HTERT RPE-1 (cell line): ENCODE measurements around the gene SLC27A3.

Source experiments
- in situ Hi-C: fragments of 300-500 bp; cut with MboI; formaldehyde crosslinking; loops from 4 replicates; pipeline ENCODE4 v1.14.3; 2020; ENCODE audit warnings: low sequenced_read_pairs

Gene SLC27A3

DNA sequence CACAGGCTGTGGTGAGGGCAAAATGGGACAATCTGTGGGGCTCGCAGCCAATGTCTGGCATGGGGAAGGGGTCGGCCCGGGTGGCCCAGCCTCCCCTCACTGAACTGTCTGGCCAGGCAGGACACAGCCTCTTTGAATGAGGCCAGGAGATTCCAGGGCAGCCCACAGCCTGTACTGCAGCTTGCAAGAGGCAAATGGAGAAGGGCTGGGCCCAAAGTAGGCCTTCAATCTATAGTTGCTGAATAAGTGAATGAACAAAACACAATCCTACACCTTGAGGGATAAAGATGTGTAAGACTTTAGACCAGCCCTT is 23.2 kb downstream of the SLC27A3 start:
- in situ Hi-C loops, result no loop called here

DNA sequence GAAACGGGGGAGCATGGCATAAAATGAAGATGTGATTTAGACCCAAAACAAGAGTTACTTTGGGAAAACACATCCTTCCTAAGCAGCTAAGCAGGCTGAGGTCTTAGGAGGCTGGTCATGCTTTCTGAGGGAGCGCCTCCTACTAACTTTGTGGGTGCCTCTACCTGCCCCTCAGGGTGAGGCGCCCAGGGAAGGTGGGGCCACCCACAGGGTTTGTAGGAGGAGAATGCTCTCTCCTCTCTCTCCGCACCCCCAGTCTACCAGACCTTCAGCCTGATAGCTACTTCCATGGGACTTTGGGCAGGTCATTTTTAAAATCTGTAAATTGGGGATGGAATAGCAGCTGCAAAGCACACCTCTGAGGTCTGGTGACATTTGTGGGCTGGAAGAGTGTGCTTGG is 23.8 kb downstream of the SLC27A3 start:
- in situ Hi-C loops, result no loop called here

DNA sequence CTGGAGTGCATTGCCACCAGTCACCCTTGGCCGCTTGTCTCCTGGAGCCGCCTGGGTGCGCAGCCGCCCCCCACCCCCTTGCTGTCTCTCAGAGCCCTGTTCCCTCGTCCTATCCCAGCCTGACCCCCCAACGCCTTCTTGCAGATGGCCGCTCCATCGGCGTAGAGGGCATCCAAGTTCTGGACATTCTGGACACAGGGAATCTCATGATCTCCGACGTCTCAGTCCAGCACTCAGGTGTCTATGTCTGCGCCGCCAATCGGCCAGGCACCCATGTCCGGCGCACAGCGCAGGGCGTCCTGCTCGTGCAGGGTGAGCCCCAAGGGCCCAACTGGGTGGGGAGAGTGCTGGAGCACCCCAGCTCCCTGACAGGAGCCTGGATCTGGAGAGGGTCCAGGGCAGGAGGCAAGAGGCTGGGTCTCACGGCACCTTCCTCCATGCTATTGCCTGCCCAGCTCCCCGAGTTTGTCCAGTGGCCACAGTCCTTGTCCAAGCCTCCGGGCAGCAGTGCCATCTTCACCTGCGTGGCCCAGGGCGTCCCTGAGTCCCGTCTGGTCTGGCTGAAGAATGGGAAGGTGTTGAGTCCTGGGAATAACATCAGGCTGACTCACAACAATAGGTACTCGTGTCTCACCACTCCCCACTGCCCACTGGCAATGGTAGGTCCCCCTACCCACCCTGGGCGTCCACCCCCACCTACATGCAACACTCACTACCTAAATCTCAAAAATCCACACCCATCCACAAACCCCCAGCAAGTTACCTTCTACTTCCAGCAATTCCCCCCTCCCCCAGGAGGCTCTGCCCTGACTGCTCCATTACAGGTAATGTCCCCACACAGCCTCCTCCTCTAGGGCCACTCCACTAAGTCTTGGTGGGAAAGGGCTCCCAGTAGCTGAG is 24.6 kb downstream of the SLC27A3 start:
- in situ Hi-C loops, result no loop called here

DNA sequence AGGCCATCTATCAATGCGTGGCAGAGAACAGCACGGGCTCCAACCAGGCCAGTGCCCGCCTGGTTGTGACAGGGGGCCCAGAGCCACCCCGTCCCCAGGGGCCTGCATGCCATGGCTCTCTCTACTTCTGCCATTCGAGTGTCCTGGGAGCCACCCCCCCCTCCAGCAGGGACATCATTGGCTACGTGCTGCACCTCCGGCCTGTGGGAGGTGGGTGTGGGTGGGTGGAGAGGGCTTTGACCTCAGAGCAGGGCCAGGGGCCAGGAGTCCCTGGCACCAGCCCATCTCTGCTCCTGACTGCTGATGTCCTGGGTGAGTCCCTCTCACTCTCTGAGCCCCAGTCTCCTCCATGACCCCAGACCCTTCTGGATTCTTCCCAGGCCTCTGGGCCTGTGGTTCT is 25.3 kb downstream of the SLC27A3 start:
- in situ Hi-C loops, result no loop called here

DNA sequence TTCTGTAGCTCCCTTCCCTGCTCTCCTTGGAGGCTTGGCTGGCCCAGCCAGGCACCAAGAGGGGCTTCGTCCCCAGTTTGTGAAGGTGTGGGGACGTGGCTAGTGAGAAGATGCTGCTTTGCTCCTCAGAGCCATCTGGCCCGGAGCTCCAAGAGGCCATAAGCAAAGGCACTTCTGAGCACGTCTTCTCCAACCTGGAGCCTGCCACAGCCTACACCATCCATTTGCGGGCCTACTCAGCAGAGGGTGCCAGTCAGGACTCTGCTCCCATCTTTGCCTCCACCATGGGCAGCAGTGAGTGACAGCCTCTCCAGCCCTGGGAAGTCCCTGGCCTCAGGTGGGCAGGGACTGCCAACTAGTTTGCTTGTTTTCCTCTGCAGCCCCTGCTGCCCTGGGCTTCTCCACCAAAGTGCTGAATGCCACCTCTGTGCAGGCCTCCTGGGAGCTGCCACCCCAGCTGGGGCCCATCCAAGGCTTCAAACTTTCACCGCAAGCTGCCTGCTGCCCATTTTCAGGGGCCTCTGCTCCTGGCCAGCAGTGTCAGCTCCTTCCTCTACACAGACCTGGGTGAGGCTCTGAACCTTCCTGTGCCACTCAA is 25.9 kb downstream of the SLC27A3 start:
- in situ Hi-C loops, result no loop called here

DNA sequence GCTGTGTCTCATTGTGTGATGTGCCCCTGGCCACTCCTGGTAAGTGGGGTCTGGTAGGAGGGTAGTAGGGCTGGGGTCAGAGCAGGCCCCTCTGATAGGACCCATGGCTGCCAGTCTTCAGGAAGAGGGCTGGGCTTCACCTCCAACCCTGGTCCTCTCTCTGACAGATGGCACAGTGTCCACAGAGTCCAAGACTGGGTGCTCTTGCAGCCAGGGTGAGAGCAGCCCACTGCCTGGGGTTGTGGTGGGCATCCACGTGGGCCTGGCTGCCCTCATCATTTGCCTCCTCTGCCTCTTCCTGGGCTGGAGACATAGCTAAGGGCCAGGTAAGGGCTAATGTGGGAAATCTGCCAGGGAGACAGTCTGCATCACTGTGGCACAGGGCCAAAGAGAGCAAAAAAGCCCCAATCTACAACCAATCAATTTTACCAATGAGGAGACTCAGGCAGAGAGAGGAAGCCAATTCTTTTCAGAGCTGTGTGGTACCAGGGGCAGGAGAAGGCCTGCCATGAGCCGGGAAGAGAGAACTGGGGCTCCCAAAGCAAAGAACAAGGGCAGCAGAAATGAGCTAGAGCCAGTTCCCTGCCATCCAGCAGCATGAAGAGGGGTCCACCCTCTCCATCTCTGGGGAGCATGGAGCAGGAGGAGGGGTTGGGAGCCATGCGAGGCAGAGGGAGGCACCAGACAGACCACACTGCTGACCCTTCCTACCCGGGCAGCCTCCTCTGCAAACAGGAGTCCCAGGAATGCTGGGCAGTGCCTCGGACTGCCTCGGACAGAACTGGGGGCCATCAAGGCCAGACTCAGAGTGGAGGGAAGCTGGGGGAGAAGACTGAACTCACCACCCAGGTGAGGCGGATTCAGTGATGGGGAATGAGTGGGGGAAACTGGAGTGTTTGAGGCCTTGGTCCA is 26.8 kb downstream of the SLC27A3 start:
- in situ Hi-C loops, result no loop called here

DNA sequence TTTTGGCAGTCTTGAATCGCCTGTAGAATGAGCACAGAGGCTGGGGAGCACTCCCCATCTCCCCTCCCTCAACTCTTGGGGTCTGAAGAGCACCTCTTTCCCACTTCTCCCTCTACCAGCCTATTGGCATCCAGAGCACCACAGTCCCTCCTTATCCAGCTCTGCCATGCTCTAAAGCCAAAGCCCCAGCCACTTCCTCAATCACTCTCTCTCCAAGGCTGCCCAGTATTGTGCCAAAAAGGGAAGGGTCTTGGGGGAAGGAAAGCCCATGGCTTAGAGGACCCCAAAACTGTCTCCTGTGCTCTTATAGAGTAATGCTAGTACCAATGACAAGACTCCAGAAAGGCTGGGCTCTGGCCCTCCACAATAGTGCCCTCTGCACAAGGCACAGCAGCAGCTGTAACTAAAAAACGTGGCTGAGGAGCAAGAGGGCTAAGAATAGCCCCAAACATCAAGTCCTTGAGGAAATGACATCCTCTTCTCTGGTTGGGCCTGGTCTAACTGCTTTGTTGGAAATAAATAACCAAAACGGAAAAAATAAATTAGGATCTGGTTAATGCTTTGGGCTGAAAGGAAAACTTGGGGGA is 28.4 kb downstream of the SLC27A3 start:
- in situ Hi-C loops, result no loop called here

DNA sequence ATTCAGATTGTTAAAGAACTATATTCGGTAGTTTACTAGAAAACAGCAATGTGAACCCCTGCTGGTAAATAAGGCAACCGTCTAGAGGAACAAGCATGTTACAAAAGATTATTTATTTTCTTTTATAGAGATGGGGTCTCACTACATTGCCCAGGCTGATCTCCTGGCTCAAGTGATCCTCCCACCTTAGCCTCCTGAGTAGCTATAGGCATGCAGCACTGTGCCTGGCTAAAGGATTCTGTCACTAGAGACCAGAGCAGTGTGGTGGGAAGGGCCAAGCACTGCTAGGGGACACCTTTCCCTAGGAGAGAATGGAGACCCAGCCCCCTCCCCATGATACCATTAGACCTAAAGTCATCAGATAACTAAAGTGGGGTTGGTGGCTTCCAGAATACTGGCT is 28.9 kb downstream of the SLC27A3 start:
- in situ Hi-C loops, result no loop called here

DNA sequence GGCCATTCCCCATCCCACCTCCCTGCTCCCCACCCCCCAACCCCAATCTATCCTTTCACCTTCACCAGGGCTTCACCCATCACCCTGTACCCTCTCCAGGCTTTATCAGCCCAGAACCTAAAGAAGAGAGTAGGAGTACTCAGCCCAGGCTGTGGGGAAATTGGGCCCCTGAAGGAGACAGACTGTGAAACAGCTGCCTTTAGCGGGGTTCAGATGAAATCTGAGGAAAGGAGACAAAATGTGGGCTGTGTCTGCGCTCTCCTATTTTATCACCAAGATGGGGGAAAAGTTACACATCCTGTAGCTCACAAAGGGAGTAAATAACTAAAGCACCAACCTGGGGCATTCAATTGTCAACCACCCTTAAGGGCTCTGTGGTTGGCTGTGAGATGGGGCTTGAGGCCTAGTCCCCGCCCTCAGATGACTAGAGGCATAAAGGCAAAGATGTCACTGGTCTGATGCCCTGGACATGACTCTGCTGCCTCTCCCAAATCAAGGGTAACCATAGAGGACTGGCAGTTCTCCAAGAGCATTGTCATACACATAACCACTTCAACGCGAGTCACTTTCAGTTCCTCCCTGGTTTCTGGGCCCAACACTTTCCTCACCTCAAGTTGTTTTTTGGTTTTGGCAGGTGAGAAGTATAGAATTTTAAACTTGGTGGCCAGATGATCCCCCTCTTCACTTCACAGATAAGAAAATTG is 30.0 kb downstream of the SLC27A3 start:
- in situ Hi-C loops, result no loop called here

DNA sequence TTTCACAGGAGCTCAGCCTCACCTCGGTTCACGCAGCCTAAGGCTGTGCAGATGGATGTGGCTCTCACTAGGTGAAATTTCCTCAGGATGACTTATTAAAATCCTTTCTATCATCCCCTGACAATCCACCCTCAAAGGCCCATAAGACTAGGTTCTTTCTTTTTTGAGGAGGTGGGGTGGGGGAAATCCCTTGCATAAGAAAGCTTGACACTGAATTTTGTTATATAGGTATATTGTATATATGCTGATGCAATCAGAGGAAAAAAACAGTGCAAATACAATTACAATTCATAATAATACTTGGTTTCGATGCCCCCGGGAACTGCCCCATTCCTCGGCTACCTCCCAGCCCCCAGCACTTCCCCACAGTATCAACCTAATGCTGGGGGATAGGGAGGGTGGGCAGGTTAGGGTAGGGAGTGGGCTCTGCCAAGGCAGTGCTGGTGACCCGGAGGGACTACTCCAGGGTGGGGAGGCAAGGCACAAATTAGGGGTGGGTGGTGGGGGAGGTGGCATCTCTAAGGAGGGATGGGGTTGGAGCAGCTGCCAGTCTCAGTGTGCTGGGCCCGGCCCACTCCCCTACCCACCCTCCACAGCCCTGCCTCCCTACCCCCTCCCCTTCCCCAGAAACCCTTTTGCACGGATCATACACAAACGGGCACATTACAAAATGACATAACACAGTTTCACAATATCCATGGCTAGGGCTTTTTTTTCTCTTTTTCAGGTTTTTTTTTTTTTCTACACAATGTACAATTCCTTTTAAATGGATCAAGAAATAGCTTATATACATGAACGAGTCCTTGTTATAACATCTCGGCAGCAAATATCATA is 30.9 kb downstream of the SLC27A3 start:
- in situ Hi-C loops, result no loop called here

DNA sequence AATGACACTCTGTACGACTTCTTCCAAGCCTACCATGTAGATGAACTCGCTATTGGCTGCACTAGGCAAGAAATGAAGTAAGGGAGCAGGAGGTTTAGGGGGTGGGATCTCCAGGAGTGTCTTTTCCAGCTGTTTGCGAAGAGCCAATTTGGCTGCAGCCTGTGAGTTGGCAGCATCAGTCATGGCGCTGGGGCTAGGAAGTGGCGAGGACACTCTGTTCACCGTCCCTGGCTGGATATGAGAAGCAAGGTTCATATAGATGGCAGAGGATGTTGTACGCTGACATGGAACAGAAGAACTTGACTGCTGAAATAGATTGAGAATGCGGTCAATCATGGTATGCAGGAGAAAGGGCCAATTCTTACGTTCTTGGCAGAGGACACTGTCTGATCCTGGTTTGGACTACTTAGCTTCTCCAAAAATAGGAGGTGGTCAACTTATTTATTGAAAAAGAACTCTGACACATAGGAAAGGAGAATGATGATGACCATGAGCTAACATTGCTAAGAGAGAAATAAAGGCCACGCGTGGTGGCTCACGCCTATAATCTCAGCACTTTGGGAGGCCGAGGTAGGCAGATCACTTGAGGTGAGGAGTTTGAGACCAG is 41.2 kb downstream of the SLC27A3 start:
- in situ Hi-C loops, result no loop called here

DNA sequence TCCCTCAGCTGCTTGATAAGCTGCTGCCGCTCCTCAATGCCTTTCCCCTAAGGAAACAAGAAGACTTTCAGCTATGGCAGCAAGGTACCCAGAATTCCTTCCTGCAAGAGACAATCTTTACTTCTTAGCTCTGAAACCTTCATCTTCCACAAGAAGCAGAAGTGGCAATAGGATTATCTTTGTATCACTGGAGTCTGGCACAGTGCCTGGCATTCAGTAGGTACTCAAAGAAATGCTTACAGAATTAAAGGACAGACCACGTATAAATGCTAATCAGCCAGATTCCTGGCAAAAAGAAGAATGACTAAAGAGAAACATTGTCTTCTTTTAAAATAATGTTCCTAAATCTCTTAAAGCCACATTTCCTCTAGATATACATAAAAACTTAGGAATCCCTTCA is 43.7 kb downstream of the SLC27A3 start:
- in situ Hi-C loops, result no loop called here

DNA sequence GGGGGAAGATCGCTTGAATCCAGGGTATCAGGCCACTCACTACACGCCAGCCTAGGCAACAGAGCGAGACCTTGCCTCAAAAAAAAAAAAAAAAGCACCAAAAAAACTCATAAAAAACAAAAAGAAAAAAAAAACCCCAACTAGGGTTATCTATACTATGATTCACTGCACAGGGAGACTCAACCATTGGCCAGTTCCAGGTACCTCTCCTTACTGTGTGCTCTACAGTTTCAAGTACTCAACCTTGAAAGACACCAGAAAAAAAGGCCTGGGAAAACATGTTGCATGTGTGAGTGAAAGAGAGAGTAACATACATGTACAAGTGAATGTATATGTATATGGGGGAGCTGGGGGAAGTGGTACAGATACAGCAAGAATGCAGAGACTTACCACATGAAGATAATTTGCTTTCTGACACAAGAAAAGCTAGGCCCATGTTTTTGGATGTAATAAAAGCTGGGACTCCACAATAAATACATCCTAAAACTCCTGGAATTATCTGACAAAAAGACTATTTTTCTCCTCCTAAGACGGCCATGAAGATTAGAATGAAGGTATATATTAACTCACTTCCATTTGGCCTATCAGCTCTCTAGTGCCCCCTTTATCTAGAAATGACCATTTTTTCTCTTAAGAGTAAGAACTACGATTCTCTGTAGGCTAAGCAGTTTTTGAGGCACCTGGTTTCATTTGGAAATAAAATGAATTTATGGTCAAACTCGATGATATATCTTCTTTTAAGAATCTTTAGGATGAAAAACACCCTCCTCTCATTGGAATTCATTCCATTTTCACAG is 52.2 kb downstream of the SLC27A3 start:
- in situ Hi-C loops, result no loop called here
